CD4-positive, alpha-beta T cell (primary cell): ENCODE data around the gene SFXN5. TPM values are rescaled to one million over a fixed set of nuclear protein-coding genes. Genes with fewer than 3 reads are reported as not detected.
A peak's percentile ranks its signal among the peaks of the same experiment; 100 is the strongest.
"Not testable (repeated sequence)": the region's sequence is repeated elsewhere in the genome, so short reads cannot be mapped to it uniquely, and the experiment has no call there.

ENCODE experiments used
- ATAC-seq: fragments of 200-7000 bp; cut with Tn5 transposase; one replicate; pipeline ENCODE4 v1.10.0; 2022; ENCODE audit warnings: mild to moderate bottlenecking; ENCODE audit not compliant: poor library complexity
- CTCF ChIA-PET: fragments of 350-600 bp; sonication (Branson Sonifier 250); formaldehyde crosslinking; loops from one replicate; lab custom pipeline; 2021; ENCODE audit warnings: antibody characterized with exemption, inconsistent platforms; lab: Charles Lee
- POLR2A ChIA-PET: fragments of 350-600 bp; sonication (Branson Sonifier 250); formaldehyde crosslinking; loops from one replicate; lab custom pipeline; 2021; ENCODE audit warnings: antibody characterized with exemption, inconsistent platforms; lab: Charles Lee
- DNase-seq, 14 experiments: peaks; one replicate each; pipeline ENCODE4 v3.0.0-alpha.2; 2013 to 2020; ENCODE audit warnings: mixed read lengths in 2 of 14
- H3K27ac ChIP-seq, 2 donors: one replicate each; pipeline versions ENCODE4 v1.5.1 to v1.7.0; 2013; ENCODE audit warnings: low read length in 2 of 2, low read depth in 1 of 2, mild to moderate bottlenecking in 1 of 2
- H3K27me3 ChIP-seq, 2 experiments: 1 replicate in 1 of 2; 2 replicates in 1 of 2; pipeline versions ENCODE4 v1.6.1 to v1.7.0; 2013; ENCODE audit warnings: low read length in 2 of 2, control low read depth in 1 of 2, mild to moderate bottlenecking in 1 of 2, moderate library complexity in 1 of 2; ENCODE audit not compliant: insufficient read depth in 2 of 2, control insufficient read depth in 1 of 2
- H3K36me3 ChIP-seq: one replicate; pipeline ENCODE4 v1.6.1; 2013; ENCODE audit warnings: low read length, control low read depth; ENCODE audit not compliant: insufficient read depth
- H3K4me1 ChIP-seq: one replicate; pipeline ENCODE4 v1.6.1; 2013; ENCODE audit warnings: low read length, control low read depth; ENCODE audit not compliant: insufficient read depth
- H3K4me3 ChIP-seq: one replicate; pipeline ENCODE4 v1.5.1; 2013; ENCODE audit warnings: mild to moderate bottlenecking, low read length, moderate library complexity
- H3K9me3 ChIP-seq, 2 experiments: 1 replicate in 1 of 2; 2 replicates in 1 of 2; pipeline versions ENCODE4 v1.6.1 to v1.7.0; 2013; ENCODE audit warnings: low read length in 2 of 2, mild to moderate bottlenecking in 2 of 2, control low read depth in 1 of 2, moderate library complexity in 1 of 2; ENCODE audit not compliant: control insufficient read depth in 1 of 2, insufficient read depth in 1 of 2
- H3K27ac Mint-ChIP-seq: one replicate; pipeline ENCODE4 v1.8.0; 2020; ENCODE audit warnings: mixed read lengths
- H3K27me3 Mint-ChIP-seq: one replicate; pipeline ENCODE4 v1.8.0; 2021; ENCODE audit warnings: mixed read lengths
- H3K36me3 Mint-ChIP-seq: one replicate; pipeline ENCODE4 v1.8.0; 2021; ENCODE audit warnings: low read depth, mixed read lengths
- H3K4me1 Mint-ChIP-seq: one replicate; pipeline ENCODE4 v1.8.0; 2021; ENCODE audit warnings: low read depth, mixed read lengths
- H3K4me3 Mint-ChIP-seq: one replicate; pipeline ENCODE4 v1.8.0; 2020; ENCODE audit warnings: mild to moderate bottlenecking, mixed read lengths
- H3K9me3 Mint-ChIP-seq: one replicate; pipeline ENCODE4 v1.8.0; 2020; ENCODE audit warnings: mixed read lengths
- CTCF ChIP-seq: fragments of 200-600 bp; IDR thresholded peaks from one replicate; pipeline ENCODE4 v1.8.0; 2022; ENCODE audit warnings: antibody characterized with exemption, mild to moderate bottlenecking
- intact Hi-C, 2 experiments: fragments of 100-400 bp; cut with DNase I in 1 of 2; cut with micrococcal nuclease in 1 of 2; formaldehyde crosslinking; loops; one replicate each; pipeline versions ENCODE4 v1.15.1 to v1.9.0; 2023 to 2025; cut with DNase I, micrococcal nuclease
- polyA plus RNA-seq, 2 donors: library from polyadenylated mRNA; unstranded; fragments of 120-200 nt; gene quantifications; one replicate each; pipeline ENCODE4 v1.2.1, GENCODE V29; 2013
- total RNA-seq, 174 experiments: library from RNA in 2 of 174; stranded (reverse) in 2 of 174; gene quantifications; one replicate each; pipeline ENCODE4 v1.2.3 and lab custom pipeline; 2021 to 2026

Gene SFXN5
- total RNA-seq (1 to 10 TPM; 5.1 to 5.4 TPM), total RNA-seq (lab: John Stamatoyannopoulos, UW) (1.0 to 17.4 (median 6.9) reads per million in 172 experiments)
- polyA plus RNA-seq (2013, experiment 1 of 2) = 5.3 TPM
- polyA plus RNA-seq (2013, experiment 2 of 2) = 4.2 TPM

- Mint-ChIP-seq H3K36me3 (peaks cover 4% of the 10 kb centered on the region), H3K4me1 (peaks cover 31% of the 10 kb centered on the region), H3K27ac (peak within 1 kb of the TSS; percentile 91), H3K9me3 (no peaks in the 10 kb centered on the region), H3K4me3 (peak within 1 kb of the TSS; percentile 99), H3K27me3 (no peaks in the 10 kb centered on the region)
- no peak for TF ChIP-seq CTCF
- ChIA-PET POLR2A (interaction anchor here (0.6 to 2.0 kb wide), 8 partner anchors 9 to 1617 kb away, joined by 3 to 16 read pairs (median 3); partner anchors contain the start of genes CCT7, PRADC1 and RAB11FIP5), CTCF (interaction anchor here (0.6 to 4.8 kb wide), 4 partner anchors 10 to 141 kb away, joined by 3 to 23 read pairs (median 6); no protein-coding TSS in a partner anchor)
- intact Hi-C loops = loop anchor here (1.0 to 10.0 kb wide), 10 partner anchors 41 to 666 kb away; partner anchors contain the start of genes ALMS1 (in 2 of the 2), CCT7 (in 2 of the 2), PRADC1 (in 2 of the 2) and EXOC6B (in 1 of the 2)
- Histone ChIP-seq H3K27me3 (no peaks in the 10 kb centered on the region), H3K36me3 (peaks cover 2% of the 10 kb centered on the region), H3K4me3 (peak within 1 kb of the TSS; percentile 84), H3K9me3 (no peaks in the 10 kb centered on the region), H3K27ac (peak within 1 kb of the TSS; percentile 81 to 86), H3K4me1 (peaks cover 21% of the 10 kb centered on the region)
- peak; percentile 84 for ATAC-seq
- DNase-seq = peak; percentile 87 to 96 (median 92)
Observed at GRCh38 chr2:73071360-73072128, at the start of gene SFXN5. SFXN5 (minus strand) TSS chr2:73071712; CDS start chr2:73071705, 7 bp downstream.

GRCh38 chr2:73119611-73120239 lies 48.2 kb upstream of the SFXN5 start:
- H3K36me3 Mint-ChIP-seq, CTCF ChIA-PET, H3K27ac Mint-ChIP-seq, H3K9me3 Mint-ChIP-seq, H3K27ac ChIP-seq, H3K4me1 ChIP-seq, H3K4me3 Mint-ChIP-seq, intact Hi-C loops, H3K4me3 ChIP-seq, POLR2A ChIA-PET, ATAC-seq, H3K27me3 ChIP-seq, H3K36me3 ChIP-seq, DNase-seq, H3K9me3 ChIP-seq, H3K4me1 Mint-ChIP-seq: not testable (repeated sequence)
- H3K27me3 Mint-ChIP-seq = peaks cover 19% of the 10 kb centered on the region

GRCh38 chr2:73117441-73117840 lies 45.9 kb upstream of the SFXN5 start:
- H3K36me3 ChIP-seq = no peaks in the 10 kb centered on the region
- no peak overlapping the region for H3K27ac ChIP-seq
- no peak overlapping the region for H3K4me3 ChIP-seq
- H3K27me3 ChIP-seq = no peaks in the 10 kb centered on the region
- no peak for ATAC-seq
- peaks cover 5% of the 10 kb centered on the region for H3K27me3 Mint-ChIP-seq
- no peaks in the 10 kb centered on the region for H3K9me3 ChIP-seq
- TF ChIP-seq CTCF = no peak
- no peak for DNase-seq
- H3K27ac Mint-ChIP-seq = no peak overlapping the region
- ChIA-PET CTCF (no interaction called here), POLR2A (no interaction called here)
- H3K4me3 Mint-ChIP-seq = no peak overlapping the region
- H3K36me3 Mint-ChIP-seq = no peaks in the 10 kb centered on the region
- H3K4me1 ChIP-seq = peaks cover 9% of the 10 kb centered on the region
- H3K4me1 Mint-ChIP-seq = peaks cover 4% of the 10 kb centered on the region
- intact Hi-C loops = no loop called here
- no peaks in the 10 kb centered on the region for H3K9me3 Mint-ChIP-seq
